Activated CD4-positive, alpha-beta T cell treated with anti-CD3 and anti-CD28 coated beads, Interleukin-2, amount 50 U/mL, for 1 hour (primary cell): ENCODE measurements around the gene PIGK.
"Not testable (repeated sequence)": the region's sequence is repeated elsewhere in the genome, so short reads cannot be mapped to it uniquely, and the experiment has no call there.

Experiments used
- DNase-seq: peaks from one replicate; pipeline ENCODE4 v3.0.0-alpha.2; 2020

PIGK gene

DNA sequence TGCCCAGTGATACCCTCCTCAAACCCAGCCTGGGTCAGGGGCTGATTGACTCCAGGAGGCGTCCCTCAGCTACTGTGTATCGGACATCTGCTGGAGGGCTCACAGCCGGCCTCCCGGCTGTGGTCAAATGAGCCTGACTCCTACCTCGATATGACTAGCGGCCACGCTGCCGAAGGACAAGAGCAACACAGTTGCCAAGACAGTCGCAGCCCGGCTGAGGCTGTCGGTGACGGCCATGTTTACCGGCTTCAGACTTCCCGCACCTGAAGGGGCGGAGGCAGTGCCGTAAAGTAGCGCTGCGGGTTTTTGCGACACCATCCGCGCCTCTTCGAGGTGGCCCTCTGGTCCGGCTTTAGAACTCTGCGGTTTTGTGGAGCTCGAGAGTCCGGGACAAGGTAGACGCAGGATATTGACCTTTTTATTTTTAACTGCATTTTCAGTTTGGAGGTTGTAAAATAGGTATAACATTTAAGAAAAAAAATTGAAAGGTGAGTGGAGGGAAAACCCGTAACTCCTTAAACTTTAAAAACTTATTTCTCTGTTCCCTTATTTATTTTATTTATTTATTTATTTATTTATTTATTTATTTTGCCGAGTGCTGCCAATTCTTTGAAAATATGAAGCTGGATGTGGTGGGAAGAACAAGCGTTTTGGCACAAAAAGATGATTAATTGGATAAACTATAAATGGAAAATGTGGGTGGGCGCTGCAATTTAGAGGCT is at the start of gene PIGK:
Gene PIGK (minus strand): TSS at position 265 of the 722 bp plus-strand sequence. CDS start 28 bp downstream, at position 237.
- DNase-seq = peak; percentile 83

DNA sequence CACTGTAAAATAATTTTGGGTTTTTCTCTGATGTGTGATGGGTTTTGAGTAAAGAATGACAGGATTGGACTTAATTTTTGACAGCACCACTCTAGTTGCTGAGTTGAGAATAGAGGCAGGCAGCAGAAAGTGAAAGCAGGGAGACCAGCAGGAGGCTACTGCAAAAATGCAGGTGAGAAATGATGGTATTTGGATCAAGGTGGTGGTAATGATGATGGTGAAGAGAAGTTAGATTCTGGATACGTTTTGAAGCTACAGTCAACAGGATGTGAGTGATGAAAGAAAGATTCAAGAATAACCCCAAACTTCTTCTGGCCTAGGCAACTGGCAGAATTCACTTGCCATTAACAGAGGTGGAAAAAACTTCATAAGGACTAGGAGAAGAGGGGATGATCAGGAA is 47.8 kb upstream of the PIGK start:
- DNase-seq = no peak

DNA sequence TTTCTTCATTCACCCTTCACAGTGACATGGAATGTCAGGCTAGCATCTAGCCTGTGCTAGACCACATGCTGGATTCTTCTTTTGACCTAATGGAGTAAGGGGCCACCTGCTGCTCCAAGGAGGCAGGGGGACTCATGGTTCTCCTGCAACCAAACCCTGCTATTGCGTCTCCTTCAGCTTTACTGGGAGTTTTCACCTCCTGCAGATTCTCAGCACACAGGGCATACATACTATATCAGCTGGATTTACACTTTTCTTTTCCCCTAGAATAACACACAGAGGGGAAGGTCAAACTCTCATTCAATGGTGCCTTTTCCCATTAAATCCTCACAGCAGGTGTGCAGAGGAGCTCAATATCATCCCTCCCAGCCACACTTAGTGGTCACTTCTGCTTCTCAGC is 46.0 kb upstream of the PIGK start:
- DNase-seq = no peak

DNA sequence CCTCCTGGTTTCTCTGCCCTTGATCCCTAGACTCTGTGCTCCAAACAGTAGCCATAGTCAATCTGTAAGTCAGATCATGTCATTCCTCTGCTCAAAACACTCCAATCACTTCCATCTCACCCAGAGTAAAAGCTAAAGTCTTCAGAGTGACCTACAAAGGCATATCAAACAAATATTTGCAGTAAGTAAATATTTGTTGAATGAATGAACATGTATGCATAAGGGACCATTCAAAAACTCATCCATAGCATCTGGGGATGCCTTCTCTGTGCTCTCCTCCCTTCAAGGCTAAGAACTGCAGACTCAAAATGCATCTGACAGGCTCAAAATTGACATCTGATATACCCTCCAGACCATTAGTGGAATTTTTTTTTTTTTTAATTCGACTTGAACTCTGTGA is 44.5 kb upstream of the PIGK start:
- no peak for DNase-seq

- no peak for DNase-seq
Measured at GRCh38 chr1:77253211-77253610, 34.0 kb upstream of the PIGK start.

DNA sequence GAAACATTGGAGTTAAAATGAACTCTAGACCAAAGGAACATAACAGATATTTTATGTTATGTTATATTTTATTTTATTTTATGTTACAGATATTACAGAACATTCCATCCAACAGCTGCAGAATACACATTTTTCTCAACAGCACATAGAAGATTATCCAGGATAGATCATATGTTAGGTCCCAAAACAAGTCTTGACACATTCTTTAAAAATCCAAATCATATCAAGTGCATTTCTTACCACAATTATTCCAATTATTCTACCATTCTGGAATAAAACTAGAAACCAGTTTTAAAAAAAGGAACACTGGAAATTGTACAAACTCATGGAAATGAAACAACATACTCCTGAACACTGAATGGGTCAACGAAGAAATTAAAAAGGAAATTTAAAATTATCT is 30.9 kb upstream of the PIGK start:
- no peak for DNase-seq

GRCh38 chr1:77245830-77246229 is 26.6 kb upstream of the PIGK start:
- no peak for DNase-seq

GRCh38 chr1:77239311-77239710 is 20.1 kb upstream of the PIGK start:
- no peak for DNase-seq

GRCh38 chr1:77238462-77238861 is 19.2 kb upstream of the PIGK start:
- DNase-seq = no peak

GRCh38 chr1:77234943-77235342 is 15.7 kb upstream of the PIGK start:
- DNase-seq = no peak

GRCh38 chr1:77234096-77234495 is 14.9 kb upstream of the PIGK start:
- DNase-seq = no peak

DNA sequence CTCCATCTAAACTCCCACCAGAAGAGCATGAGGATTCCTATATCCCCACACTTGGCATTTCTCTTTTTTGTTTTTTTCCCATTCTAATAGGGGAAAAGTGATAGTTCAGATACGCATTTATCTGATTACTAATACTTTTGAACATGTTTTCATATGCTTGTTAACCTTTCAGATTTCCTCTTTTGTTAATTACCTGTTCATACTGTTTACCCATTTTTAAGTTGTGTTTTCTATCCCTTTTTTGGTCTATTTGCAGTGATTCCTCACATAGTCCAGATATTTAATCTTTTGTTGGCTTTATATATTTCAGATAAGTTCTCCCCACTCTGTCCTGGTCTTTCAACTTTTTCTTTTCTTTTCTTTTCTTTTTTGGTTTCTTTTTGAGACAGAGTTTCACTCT is 13.6 kb upstream of the PIGK start:
- no peak for DNase-seq

GRCh38 chr1:77230051-77230450 is 10.8 kb upstream of the PIGK start:
- DNase-seq = no peak

- no peak for DNase-seq
Measured at GRCh38 chr1:77228836-77229235, 9.6 kb upstream of the PIGK start.

- no peak for DNase-seq
Measured at GRCh38 chr1:77227381-77227780, 8.2 kb upstream of the PIGK start.

DNA sequence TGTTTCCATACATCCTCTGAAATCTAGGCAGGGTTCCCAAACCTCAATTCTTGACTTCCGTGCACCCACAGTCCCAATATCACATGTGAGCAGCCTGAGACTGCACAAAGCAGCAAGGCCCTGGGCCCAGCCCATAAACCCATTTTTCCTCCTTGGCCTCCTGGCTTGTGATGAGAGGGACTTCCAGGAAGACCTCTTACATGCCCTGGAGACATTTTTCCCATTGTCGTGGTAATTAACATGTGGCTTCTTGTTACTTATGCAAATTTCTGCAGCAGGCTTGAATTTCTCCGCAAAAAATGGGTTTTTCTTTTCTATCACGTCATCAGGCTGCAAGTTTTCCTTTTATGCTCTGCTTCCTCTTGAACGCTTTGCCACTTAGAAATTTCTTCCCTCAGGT is 3.3 kb upstream of the PIGK start:
- DNase-seq = no peak

DNA sequence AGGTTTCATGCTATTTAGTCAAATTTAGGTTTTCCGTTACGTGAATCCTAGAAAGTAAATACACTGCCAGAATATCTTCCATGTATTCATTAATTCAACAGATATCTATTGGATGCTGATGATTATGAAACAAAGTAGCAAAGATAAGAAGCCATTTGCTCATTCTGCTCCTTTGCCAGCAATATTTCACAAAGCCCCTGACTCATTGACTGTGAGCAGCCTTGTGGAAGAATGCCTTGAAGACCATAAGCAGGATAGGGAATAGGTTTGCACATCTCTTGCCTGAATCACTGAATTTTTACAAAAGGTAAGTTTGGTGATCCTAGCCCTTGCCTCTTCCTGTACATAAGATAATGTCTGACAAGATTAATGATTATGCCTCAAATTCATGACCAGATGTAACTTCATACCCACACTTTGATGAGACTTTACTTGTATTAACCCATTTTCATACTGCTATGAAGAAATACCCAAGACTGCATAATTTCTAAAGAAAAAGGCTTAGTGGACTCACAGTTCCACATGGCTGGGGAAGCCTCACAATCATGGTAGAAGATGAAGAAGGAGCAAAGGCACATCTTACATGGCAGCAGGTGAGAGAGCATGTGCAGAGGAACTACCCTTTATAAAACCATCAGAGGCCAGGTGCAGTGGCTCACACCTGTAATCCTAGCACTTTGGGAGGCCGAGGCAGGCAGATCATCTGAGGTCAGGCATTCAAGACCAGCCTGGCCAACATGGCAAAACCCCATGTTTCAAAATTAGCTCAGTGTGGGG is 1.6 kb upstream of the PIGK start:
- no peak for DNase-seq

- DNase-seq = no peak
Measured at GRCh38 chr1:77218477-77219165, 609 bp downstream of the PIGK start.

- not testable (repeated sequence) for DNase-seq
Measured at GRCh38 chr1:77204043-77204442, 15.2 kb downstream of the PIGK start.

- DNase-seq = no peak
Measured at GRCh38 chr1:77202751-77203150, 16.5 kb downstream of the PIGK start.

GRCh38 chr1:77200806-77201205 is 18.4 kb downstream of the PIGK start:
- DNase-seq = no peak

DNA sequence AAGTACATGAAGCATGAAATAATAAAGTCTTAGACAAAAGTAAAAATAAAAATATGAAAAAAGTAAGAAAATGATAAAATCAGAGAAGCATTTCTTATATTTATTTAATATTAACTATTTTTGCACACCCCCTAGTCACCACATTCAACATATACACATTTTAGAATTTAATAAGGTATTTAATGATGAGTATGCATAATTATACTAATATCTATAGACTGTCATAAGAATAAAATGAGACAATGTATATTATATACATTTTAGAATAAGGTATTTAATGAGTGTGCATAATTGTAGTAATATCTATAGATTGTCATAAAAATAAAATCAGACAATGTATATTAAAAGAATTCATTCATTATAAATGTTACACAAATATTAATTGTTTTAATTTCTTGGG is 18.9 kb downstream of the PIGK start:
- no peak for DNase-seq

DNA sequence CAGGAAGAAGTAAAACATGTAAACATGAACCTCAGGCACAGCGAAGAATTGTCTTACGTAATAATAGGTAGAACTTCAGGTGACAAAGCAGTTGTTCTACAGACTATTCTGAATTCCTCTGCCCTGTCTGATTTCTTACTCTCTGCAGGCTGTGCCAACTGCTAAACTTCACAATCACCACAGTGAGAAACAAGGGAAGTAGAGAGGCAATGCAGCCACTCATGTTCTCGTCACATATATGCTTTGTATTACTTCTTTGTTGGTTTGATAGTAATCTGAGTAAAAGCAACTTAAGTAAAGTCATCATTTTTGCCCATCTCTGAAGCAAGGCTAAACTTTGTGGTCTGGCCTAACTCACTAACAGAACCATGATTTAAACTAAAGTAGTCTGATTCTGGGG is 21.9 kb downstream of the PIGK start:
- no peak for DNase-seq

GRCh38 chr1:77193951-77194350 is 25.3 kb downstream of the PIGK start:
- DNase-seq = no peak
